SK-N-SH (cell line): ENCODE data around the gene ZNF3. TPM values are rescaled to one million over a fixed set of nuclear protein-coding genes. Genes with fewer than 3 reads are reported as not detected.

Experiments used
- CTCF ChIA-PET: fragments of 300-600, 350-600 bp; formaldehyde crosslinking; extraction: SDS; loops from one replicate; lab custom pipeline; 2021; lab: Yijun Ruan, JAX
- POLR2A ChIA-PET: fragments of 350-600 bp; sonication (Branson Sonifier 250); formaldehyde crosslinking; extraction: SDS; loops from one replicate; lab custom pipeline; 2020; ENCODE audit warnings: antibody characterized with exemption, inconsistent platforms; lab: Yijun Ruan, JAX
- DNase-seq: peaks from one replicate; pipeline ENCODE4 v3.0.0; 2012
- H2AFZ ChIP-seq: fragments of 200-600 bp; sonication (generic); 2 replicates; pipeline ENCODE4 v1.8.1; 2016; ENCODE audit warnings: antibody characterized with exemption, mild to moderate bottlenecking, low read depth
- H3F3A ChIP-seq: fragments of 200-600 bp; sonication (generic); replicated peaks from 2 replicates; pipeline ENCODE3; 2016; ENCODE audit warnings: antibody characterized with exemption, mild to moderate bottlenecking; ENCODE audit not compliant: insufficient read depth
- H3K27ac ChIP-seq, 2 experiments: fragments of 200-500 bp in 1 of 2; fragments of 200-600 bp in 1 of 2; sonication (Bioruptor generic) in 1 of 2; sonication (generic), shearing (Covaris generic) in 1 of 2; 2 replicates each; pipeline versions ENCODE4 v1.5.1 to v1.6.1; 2014 to 2016; ENCODE audit warnings: low read depth in 2 of 2, inconsistent platforms in 1 of 2, low read length in 1 of 2, mild to moderate bottlenecking in 1 of 2, mixed read lengths in 1 of 2
- H3K27me3 ChIP-seq: fragments of 200-600 bp; sonication (generic), shearing (Covaris generic); 2 replicates; pipeline ENCODE4 v1.6.1; 2016; ENCODE audit warnings: mixed run types; ENCODE audit not compliant: insufficient read depth
- H3K36me3 ChIP-seq, 2 experiments: fragments of 200-500 bp in 1 of 2; fragments of 200-600 bp in 1 of 2; sonication (Bioruptor generic) in 1 of 2; sonication (generic) in 1 of 2; replicated peaks in 1 of 2; 2 replicates each; pipeline versions ENCODE3 to v1.5.1; 2014 to 2016; ENCODE audit warnings: low read length in 1 of 2, mild to moderate bottlenecking in 1 of 2; ENCODE audit not compliant: insufficient read depth in 2 of 2, control insufficient read depth in 1 of 2
- H3K4me1 ChIP-seq, 2 experiments: fragments of 200-500 bp in 1 of 2; fragments of 200-600 bp in 1 of 2; sonication (Bioruptor generic) in 1 of 2; sonication (generic), shearing (Covaris generic) in 1 of 2; 2 replicates each; pipeline versions ENCODE4 v1.5.1 to v1.6.1; 2014 to 2016; ENCODE audit warnings: low read depth in 1 of 2, low read length in 1 of 2, mixed run types in 1 of 2; ENCODE audit not compliant: insufficient read depth in 2 of 2, control insufficient read depth in 1 of 2
- H3K4me2 ChIP-seq: fragments of 200-600 bp; sonication (generic), shearing (Covaris generic); 2 replicates; pipeline ENCODE4 v1.6.1; 2017; ENCODE audit warnings: mixed run types
- H3K4me3 ChIP-seq, 2 experiments: fragments of 200-500 bp in 1 of 2; fragments of 200-600 bp in 1 of 2; sonication (Bioruptor generic) in 1 of 2; sonication (generic), shearing (Covaris generic) in 1 of 2; 2 replicates each; pipeline versions ENCODE4 v1.5.1 to v1.8.1; 2014 to 2016; ENCODE audit warnings: low read depth in 2 of 2, inconsistent platforms in 1 of 2, low read length in 1 of 2, mild to moderate bottlenecking in 1 of 2, mixed read lengths in 1 of 2, moderate library complexity in 1 of 2
- H3K79me2 ChIP-seq: fragments of 200-600 bp; sonication (generic); 2 replicates; pipeline ENCODE4 v1.8.1; 2017; ENCODE audit warnings: mild to moderate bottlenecking; ENCODE audit not compliant: insufficient read depth
- H3K9ac ChIP-seq: fragments of 200-600 bp; sonication (generic); 2 replicates; pipeline ENCODE4 v1.6.1; 2017; ENCODE audit warnings: mixed run types
- H3K9me2 ChIP-seq: fragments of 200-600 bp; sonication (generic); 2 replicates; pipeline ENCODE4 v1.6.1; 2017; ENCODE audit warnings: mixed run types
- H3K9me3 ChIP-seq: fragments of 200-600 bp; sonication (generic); 2 replicates; pipeline ENCODE4 v1.6.1; 2017; ENCODE audit warnings: mixed run types, mild to moderate bottlenecking, moderate library complexity
- H4K20me1 ChIP-seq: fragments of 200-600 bp; sonication (generic); 2 replicates; pipeline ENCODE4 v1.6.1; 2017; ENCODE audit warnings: mild to moderate bottlenecking, mixed run types; ENCODE audit not compliant: insufficient read depth
- CTCF ChIP-seq: fragments of 200-600 bp; sonication (generic); IDR thresholded peaks from 2 replicates; pipeline ENCODE4 v1.6.1; 2017; ENCODE audit warnings: antibody characterized with exemption, mild to moderate bottlenecking, moderate library complexity
- ELF1 ChIP-seq: IDR thresholded peaks from 2 replicates; pipeline ENCODE4 v1.4.0; 2012
- EP300 ChIP-seq, 2 experiments: IDR thresholded peaks; 2 replicates each; pipeline versions ENCODE4 v1.4.0 to v1.6.1; 2012; ENCODE audit warnings: borderline replicate concordance in 1 of 2, low read depth in 1 of 2, low read length in 1 of 2
- EZH2phosphoT487 ChIP-seq: fragments of 200-600 bp; sonication (generic); IDR thresholded peaks from 2 replicates; pipeline ENCODE4 v1.6.1; 2017; ENCODE audit warnings: low read depth, mixed run types, mild to moderate bottlenecking, antibody characterized with exemption, moderate library complexity, borderline replicate concordance
- FOSL2 ChIP-seq: IDR thresholded peaks from 2 replicates; pipeline ENCODE4 v1.4.0; 2012; ENCODE audit warnings: low read depth, mild to moderate bottlenecking, moderate library complexity, borderline replicate concordance
- FOXJ3 ChIP-seq: sonication (generic); formaldehyde crosslinking; IDR thresholded peaks from 2 replicates; pipeline ENCODE4 v1.5.1; 2020; ENCODE audit warnings: mild to moderate bottlenecking, missing genetic modification reagents
- FOXM1 ChIP-seq: IDR thresholded peaks from 2 replicates; pipeline ENCODE4 v1.4.0; 2012; ENCODE audit warnings: low read depth, mild to moderate bottlenecking
- GABPA ChIP-seq: IDR thresholded peaks from 2 replicates; pipeline ENCODE4 v1.4.0; 2012; ENCODE audit warnings: low read depth, mild to moderate bottlenecking
- GATA2 ChIP-seq: sonication (generic); formaldehyde crosslinking; IDR thresholded peaks from 2 replicates; pipeline ENCODE4 v1.5.0; 2020; ENCODE audit warnings: mild to moderate bottlenecking, missing genetic modification reagents
- MEF2A ChIP-seq: IDR thresholded peaks from 2 replicates; pipeline ENCODE4 v1.4.0; 2012; ENCODE audit warnings: low read depth, borderline replicate concordance
- MXI1 ChIP-seq: IDR thresholded peaks from 2 replicates; pipeline ENCODE4 v1.6.1; 2012; ENCODE audit warnings: mild to moderate bottlenecking, low read depth, low read length, improper control_type of control experiment
- PBX3 ChIP-seq: IDR thresholded peaks from 2 replicates; pipeline ENCODE4; 2012
- POLR2AphosphoS5 ChIP-seq: IDR thresholded peaks from 2 replicates; pipeline ENCODE4 v1.6.1; 2012; ENCODE audit warnings: low read depth, low read length
- RAD21 ChIP-seq: IDR thresholded peaks from 2 replicates; pipeline ENCODE4 v1.6.1; 2012; ENCODE audit warnings: mild to moderate bottlenecking, low read length
- RFX5 ChIP-seq: IDR thresholded peaks from 2 replicates; pipeline ENCODE4 v1.6.1; 2012; ENCODE audit warnings: mild to moderate bottlenecking, improper control_type of control experiment, low read length
- SMC3 ChIP-seq: IDR thresholded peaks from 2 replicates; pipeline ENCODE4 v1.6.1; 2012; ENCODE audit warnings: low read depth, low read length, improper control_type of control experiment
- YY1 ChIP-seq: IDR thresholded peaks from 2 replicates; pipeline ENCODE4 v1.4.0; 2012; ENCODE audit warnings: low read depth, mild to moderate bottlenecking
- WGBS: methylation state at CpG from one replicate; pipeline ENCODE4 v1.1.6; 2017; ENCODE audit warnings: low lambda C conversion rate; 5-methylcytosine and 5-hydroxymethylcytosine counted together
- polyA plus RNA-seq, 3 experiments: library from polyadenylated mRNA; depleted of rRNA; stranded (reverse); fragments of >200 nt; gene quantifications; 2 replicates each; pipeline ENCODE4 v1.2.3, GENCODE V29; 2012
- TF ChIP-seq, protein P1 (sequence below): fragments of 150-350 bp; IDR thresholded peaks from 2 replicates; pipeline ENCODE4 v1.6.1; 2017; ENCODE audit warnings: antibody characterized with exemption, low read length, low read depth, borderline replicate concordance

ZNF3 gene
- polyA plus RNA-seq, 1 of the 3 experiments (the other 2 are of a cell fraction): 30.5 TPM

- Histone ChIP-seq H3K4me3 (no peak overlapping the region), H3K4me2 (no peak overlapping the region), H2AFZ (no peak overlapping the region), H3F3A (peaks cover 10% of the 10 kb centered on the region), H3K27ac (no peak overlapping the region), H3K4me1 (no peaks in the 10 kb centered on the region), H3K36me3 (peaks cover 40 to 60% of the 10 kb centered on the region in 2 experiments), H3K27me3 (no peaks in the 10 kb centered on the region), H3K9me2 (no peaks in the 10 kb centered on the region), H3K9me3 (no peaks in the 10 kb centered on the region)
- POLR2A ChIA-PET: interaction anchor here (0.6 to 0.8 kb wide), 2 partner anchors 30 to 63 kb away, joined by 3 read pairs; no protein-coding TSS in a partner anchor
- DNase-seq: no peak
- TF ChIP-seq, protein P1, sequence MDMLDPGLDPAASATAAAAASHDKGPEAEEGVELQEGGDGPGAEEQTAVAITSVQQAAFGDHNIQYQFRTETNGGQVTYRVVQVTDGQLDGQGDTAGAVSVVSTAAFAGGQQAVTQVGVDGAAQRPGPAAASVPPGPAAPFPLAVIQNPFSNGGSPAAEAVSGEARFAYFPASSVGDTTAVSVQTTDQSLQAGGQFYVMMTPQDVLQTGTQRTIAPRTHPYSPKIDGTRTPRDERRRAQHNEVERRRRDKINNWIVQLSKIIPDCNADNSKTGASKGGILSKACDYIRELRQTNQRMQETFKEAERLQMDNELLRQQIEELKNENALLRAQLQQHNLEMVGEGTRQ: no peak
- no peak for TF ChIP-seq FOXJ3
- no peak for TF ChIP-seq MEF2A
- no peak for TF ChIP-seq FOXM1
- TF ChIP-seq, all 33 proteins: peak for 0
- CTCF ChIA-PET: interaction anchor here (1.3 to 1.8 kb wide), 3 partner anchors 8 to 63 kb away, joined by 4 to 6 read pairs (median 4); no protein-coding TSS in a partner anchor
- no peaks in the 10 kb centered on the region; the same call in 1 of the 2 replicates for H4K20me1 ChIP-seq
- no peak overlapping the region for H3K9ac ChIP-seq
- WGBS: 97% methylated on average over 9 of the region's 10 CpGs
- peaks cover 46% of the 10 kb centered on the region for H3K79me2 ChIP-seq
Observed at GRCh38 chr7:100057006-100057405, 24.5 kb downstream of the ZNF3 start.

GRCh38 chr7:100053215-100053614 lies 28.3 kb downstream of the ZNF3 start:
- WGBS: 96% methylated on average over 3 of the region's 3 CpGs
- H3K9me3 ChIP-seq: no peaks in the 10 kb centered on the region
- peaks cover 61% of the 10 kb centered on the region for H3K79me2 ChIP-seq
- no peak overlapping the region for H3K9ac ChIP-seq
- peak; percentile 62 for DNase-seq
- H3K9me2 ChIP-seq: no peaks in the 10 kb centered on the region
- peaks cover 5 to 9% of the 10 kb centered on the region in 2 experiments; a peak in 2 of 4 replicates for H3K4me1 ChIP-seq
- H3K27me3 ChIP-seq: no peaks in the 10 kb centered on the region
- H2AFZ ChIP-seq: no peak overlapping the region
- peaks cover 23% of the 10 kb centered on the region for H3F3A ChIP-seq
- POLR2A ChIA-PET: interaction anchor here (0.6 to 1.3 kb wide), 3 partner anchors 38 to 66 kb away, joined by 3 to 4 read pairs (median 3); partner anchors contain the start of gene ZKSCAN1
- H3K27ac ChIP-seq: no peak overlapping the region
- peaks cover 23 to 36% of the 10 kb centered on the region in 2 experiments for H3K36me3 ChIP-seq
- H4K20me1 ChIP-seq: no peaks in the 10 kb centered on the region; the same call in 1 of the 2 replicates
- CTCF ChIA-PET: interaction anchor here (0.6 to 5.5 kb wide), 19 partner anchors 9 to 135 kb away, joined by 3 to 60 read pairs (median 4); partner anchors contain the start of genes AP4M1, MCM7 and ZNF3
- H3K4me2 ChIP-seq: no peak overlapping the region
- no peak overlapping the region for H3K4me3 ChIP-seq
- TF ChIP-seq POLR2AphosphoS5 (no peak), EP300 (IDR thresholded peaks at IDR 0.05; ENCODE audit: borderline replicate concordance in 1 of 2, low read depth in 1 of 2, low read length in 1 of 2) (no peak), ELF1 (no peak), MXI1 (no peak), FOXJ3 (no peak), RFX5 (no peak), RAD21 (peak; percentile 78), GATA2 (CRISPR knock-in tag) (no peak), CTCF (peak; percentile 51), FOSL2 (no peak), EZH2phosphoT487 (no peak), PBX3 (no peak), YY1 (no peak), FOXM1 (no peak), SMC3 (peak; percentile 54; the same call in 1 of the 2 replicates), GABPA (no peak)
- TF ChIP-seq, protein P1: no peak
